ENCODE measurements around the gene C5orf22.
"Not testable (repeated sequence)": the region's sequence is repeated elsewhere in the genome, so short reads cannot be mapped to it uniquely, and the experiment has no call there.

Gene C5orf22

GRCh38 chr5:31531888-31532547, at the start of gene C5orf22, which contains the start of gene DROSHA:
C5orf22 (plus strand) TSS chr5:31532301; CDS start chr5:31532393, 92 bp downstream.
DROSHA (minus strand) TSS chr5:31532093; CDS start chr5:31529059, 3,034 bp downstream.
- DNase-seq (ENCODE audit: low read depth in 3 of 3), result peak; percentile 79 to 84 (median 83)

DNA sequence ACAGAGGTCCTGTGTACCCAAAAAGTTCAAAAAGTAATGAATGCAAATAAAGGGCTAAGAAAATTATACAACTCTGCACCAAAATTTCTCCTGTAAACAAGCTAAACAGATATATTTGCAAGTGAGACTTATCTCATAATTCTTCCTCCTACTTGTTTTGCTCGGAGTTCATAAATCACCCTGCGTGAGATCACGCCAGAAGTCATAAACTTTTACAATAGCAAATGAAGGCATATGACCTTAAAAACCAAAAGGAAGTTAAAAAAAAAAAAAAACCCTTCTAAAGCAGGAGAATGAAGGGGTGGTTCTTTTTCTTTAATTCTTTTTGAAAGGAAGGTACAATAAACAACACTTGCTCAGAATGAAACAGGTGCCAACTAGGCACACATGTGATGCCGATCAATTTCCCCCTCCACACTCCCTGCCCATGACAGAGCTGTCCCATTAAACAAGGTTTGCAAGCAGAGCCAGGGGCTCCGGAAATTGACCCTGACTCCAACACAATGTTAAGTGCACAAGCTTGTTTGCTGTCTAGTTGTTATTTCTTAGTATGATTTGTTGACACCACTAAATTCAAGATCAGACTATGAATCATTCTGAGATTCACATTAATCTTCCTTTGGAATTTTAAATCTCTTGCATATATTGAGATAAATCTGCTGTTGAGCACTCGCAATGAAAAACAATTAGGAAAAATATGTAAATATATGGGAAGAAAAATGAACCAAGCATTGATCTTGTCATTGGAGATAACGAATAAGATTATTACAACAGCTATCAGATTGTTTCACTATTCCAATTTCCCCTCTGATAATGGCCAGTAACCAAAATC, 46.5 kb upstream of the C5orf22 start:
- DNase-seq (ENCODE audit: low read depth in 3 of 3), result no peak

- DNase-seq (ENCODE audit: low read depth in 3 of 3), result no peak
Observed at GRCh38 chr5:31486441-31486840, 45.7 kb upstream of the C5orf22 start.

- no peak for DNase-seq (ENCODE audit: low read depth in 3 of 3)
Observed at GRCh38 chr5:31487506-31487905, 44.6 kb upstream of the C5orf22 start.

GRCh38 chr5:31492869-31493268, 39.2 kb upstream of the C5orf22 start:
- no peak for DNase-seq (ENCODE audit: low read depth in 3 of 3)

DNA sequence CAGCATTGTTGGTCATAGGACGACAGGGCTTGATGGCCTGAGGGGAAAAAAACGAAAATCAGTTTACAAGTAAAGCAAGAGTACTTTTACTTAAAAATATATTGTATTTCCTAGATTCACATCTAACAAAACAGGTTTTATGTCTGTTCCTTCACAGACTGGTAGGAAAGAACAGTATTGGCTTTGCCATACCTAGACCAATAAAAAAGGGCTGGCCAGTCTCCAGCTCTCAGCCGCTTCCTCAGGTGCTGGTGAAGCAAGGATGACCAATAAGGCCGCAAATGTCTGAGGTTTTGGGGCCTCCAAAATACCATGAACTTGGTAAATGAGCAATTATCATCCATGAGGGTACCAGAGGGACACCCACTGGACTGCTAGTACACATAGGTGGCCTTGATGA, 36.8 kb upstream of the C5orf22 start:
- DNase-seq (ENCODE audit: low read depth in 3 of 3), result no peak

DNA sequence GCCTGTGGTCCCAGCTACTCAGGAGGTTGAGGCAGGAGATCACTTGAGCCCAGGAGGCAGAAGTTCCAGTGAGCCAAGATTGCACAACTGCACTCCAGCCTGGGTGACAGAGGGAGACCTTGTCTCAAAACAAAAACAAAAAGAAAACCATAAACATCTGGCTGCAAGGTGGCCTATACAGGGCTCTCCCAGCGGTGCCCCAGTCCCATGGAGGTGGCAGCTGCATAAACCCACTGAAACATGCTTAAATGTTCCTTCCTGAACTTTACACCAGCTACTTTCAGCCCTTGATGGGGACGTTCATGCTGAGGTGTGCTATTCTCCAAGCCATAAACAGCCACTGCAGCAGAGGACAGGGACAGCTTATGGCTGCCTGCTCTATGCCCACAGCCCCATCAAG, 35.8 kb upstream of the C5orf22 start:
- DNase-seq (ENCODE audit: low read depth in 3 of 3), result no peak

GRCh38 chr5:31496891-31497290, 35.2 kb upstream of the C5orf22 start:
- DNase-seq (ENCODE audit: low read depth in 3 of 3), result no peak

DNA sequence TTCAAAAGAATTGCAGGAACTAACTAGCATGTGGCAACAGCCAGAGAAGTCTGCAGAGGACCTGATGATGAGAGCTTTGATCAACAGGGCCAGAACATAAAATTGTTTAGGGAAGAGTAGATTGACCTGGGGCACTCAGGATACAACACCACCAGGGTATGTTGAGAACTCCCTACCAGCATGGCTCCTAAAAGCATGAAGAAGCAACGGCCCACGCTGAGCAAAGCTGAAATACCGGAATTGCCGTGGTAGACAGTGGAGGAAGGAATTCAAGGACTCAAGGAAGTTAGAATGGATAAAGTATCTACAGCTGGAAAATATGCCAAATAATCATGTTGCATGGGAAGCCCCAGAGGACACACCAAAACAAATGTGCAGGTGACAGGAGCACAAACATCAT, 31.8 kb upstream of the C5orf22 start:
- no peak for DNase-seq (ENCODE audit: low read depth in 3 of 3)

- no peak for DNase-seq (ENCODE audit: low read depth in 3 of 3)
Observed at GRCh38 chr5:31502506-31502905, 29.6 kb upstream of the C5orf22 start.

DNA sequence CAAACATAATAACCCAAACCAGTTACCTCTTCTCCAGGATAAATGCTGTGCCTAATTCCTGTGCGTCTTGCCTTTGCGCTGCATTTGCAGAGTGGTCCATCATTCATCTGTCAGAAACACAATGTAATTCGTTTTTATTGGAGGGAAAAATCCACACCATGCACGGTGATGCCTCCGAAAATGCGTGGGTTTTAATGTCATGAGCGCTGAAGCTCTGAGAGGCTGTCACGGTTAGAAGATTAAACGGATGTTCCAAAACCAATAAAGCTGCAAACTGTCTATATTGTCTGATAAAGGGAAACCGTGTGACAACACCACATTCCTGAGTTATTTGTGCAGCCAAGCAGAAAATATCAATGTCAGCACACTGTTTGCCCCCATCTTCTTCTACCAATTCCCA, 27.6 kb upstream of the C5orf22 start:
- no peak for DNase-seq (ENCODE audit: low read depth in 3 of 3)

GRCh38 chr5:31511305-31511704, 20.8 kb upstream of the C5orf22 start:
- DNase-seq (ENCODE audit: low read depth in 3 of 3), result no peak

GRCh38 chr5:31516802-31517201, 15.3 kb upstream of the C5orf22 start:
- DNase-seq (ENCODE audit: low read depth in 3 of 3), result no peak

DNA sequence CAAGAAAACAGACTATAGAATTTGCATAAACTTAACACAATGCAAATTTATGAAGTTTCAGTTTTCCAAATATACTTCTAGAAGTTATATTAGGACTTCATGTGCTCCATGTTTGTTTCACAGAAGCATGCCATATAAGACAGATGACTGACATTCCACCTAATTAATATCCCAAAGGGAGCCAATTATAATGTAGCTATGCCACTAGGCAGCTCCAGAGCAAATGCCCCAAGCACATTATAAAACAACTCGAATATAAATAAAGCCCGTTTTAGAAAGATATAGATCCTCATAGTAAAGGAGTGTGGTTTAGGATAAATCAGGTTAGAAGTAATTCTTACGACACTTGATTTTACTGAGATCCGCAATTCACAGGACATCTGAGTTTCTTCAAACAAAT, 9.1 kb upstream of the C5orf22 start:
- no peak for DNase-seq (ENCODE audit: low read depth in 3 of 3)

DNA sequence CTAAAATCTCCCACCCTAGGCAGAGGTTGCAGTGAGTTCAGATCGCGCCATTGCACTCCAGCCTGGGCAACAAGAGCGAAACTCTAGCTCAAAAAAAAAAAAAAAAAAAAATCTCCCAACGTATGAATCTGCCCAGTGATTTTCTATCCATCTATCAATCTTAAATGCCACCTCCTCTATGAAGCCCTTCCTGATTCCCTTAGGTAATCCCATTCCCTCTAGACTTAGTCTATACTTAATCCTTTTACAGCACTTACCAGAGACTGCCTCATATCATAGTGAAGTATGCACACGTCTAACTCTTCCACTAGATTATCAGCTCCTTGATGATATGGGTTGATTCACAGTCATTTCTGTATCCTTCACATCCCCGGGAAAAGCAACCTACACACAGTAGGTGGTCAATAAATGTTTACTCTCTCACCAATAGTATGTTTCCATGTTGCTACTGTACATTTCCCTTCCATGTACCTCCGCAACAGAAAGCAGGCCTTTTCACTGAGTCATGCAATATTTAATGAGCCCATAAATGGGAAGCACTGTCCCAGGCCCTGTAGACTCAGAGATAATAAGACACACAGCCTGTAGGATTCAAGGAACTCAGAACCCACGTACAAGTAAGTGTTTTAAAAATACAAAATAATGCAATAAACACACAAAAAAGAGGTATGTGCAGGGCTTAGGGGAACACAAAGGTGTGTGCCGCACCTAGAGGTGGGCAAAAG, 1.4 kb upstream of the C5orf22 start:
- no peak for DNase-seq (ENCODE audit: low read depth in 3 of 3)

GRCh38 chr5:31531543-31531887, 586 bp upstream of the C5orf22 start:
- DNase-seq (ENCODE audit: low read depth in 3 of 3), result no peak

DNA sequence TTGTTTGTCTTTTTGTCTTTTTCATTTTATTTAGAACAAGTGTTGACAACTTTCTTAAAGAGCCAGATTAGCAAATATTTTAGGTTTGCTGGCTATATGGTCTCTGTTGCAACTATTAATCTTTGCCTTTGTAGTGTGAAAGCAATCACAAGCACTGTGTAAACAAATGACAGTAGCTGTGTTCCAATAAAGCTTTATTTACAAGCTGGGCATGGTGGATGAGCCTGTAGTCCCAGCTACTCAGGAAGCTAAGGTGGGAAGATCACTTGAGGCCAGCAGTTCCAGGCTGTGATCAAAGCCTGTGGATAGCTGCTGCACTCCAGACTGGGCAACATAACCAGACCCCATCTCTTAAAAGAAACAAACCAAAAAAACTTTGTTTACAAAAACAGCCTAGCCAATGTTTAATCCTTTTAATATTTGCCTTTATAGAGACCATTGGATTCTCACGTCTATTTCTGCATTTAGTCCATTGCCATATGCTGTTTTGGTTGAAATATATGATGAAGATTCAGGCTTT, 2.5 kb downstream of the C5orf22 start:
- no peak for DNase-seq (ENCODE audit: low read depth in 3 of 3)

DNA sequence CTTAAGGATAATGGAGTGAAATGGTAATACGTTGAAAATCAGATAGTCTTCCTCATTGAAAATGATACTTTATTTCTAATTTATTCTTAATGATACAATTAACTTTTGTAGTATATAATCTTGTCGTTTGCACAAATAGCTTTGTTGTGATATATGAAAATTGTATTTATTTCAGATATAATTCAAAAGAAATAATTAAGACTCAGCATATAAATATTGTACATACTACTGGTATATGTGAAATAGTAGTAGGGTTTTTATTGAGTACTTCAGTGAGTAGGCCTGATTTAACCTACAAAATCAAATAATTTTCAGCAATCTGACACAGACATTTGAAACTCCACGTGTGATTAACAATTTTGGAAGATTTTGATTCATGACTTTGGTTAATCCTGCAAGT, 4.8 kb downstream of the C5orf22 start:
- no peak for DNase-seq (ENCODE audit: low read depth in 3 of 3)

DNA sequence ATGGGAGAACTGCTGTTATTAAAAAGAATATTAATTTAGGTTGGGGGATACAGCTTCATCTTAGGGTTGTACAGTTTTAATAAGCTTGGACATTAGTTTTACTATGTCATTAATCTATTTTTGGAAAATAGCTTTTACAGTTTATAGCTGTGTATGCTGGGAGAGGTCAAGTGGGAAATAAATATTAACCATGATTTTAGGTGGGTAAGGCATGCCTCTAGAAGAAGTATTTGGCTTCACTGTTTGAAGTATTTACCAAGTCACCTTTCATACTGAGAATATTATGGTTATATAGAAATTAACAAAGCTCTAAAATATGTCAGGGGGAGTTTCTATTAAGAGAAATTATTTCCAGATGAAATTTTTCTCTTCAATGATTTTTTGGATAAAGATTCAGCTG, 5.2 kb downstream of the C5orf22 start:
- no peak for DNase-seq (ENCODE audit: low read depth in 3 of 3)

GRCh38 chr5:31537851-31538250, 5.8 kb downstream of the C5orf22 start:
- no peak for DNase-seq (ENCODE audit: low read depth in 3 of 3)

GRCh38 chr5:31549114-31549513, 17.0 kb downstream of the C5orf22 start:
- not testable (repeated sequence) for DNase-seq (ENCODE audit: low read depth in 3 of 3)

- no peak for DNase-seq (ENCODE audit: low read depth in 3 of 3)
Observed at GRCh38 chr5:31551878-31552277, 19.8 kb downstream of the C5orf22 start.

All from stimulated activated CD4-positive, alpha-beta T cell treated with anti-CD3 and anti-CD28 coated beads, TNF-alpha, amount 100 ng/mL, for 4 hours (primary cell).